Urinary bladder (tissue), 4 donors: ENCODE data around the gene GSTM5. TPM values are rescaled to one million over a fixed set of nuclear protein-coding genes. Genes with fewer than 3 reads are reported as not detected.
"Not testable (repeated sequence)": the region's sequence is repeated elsewhere in the genome, so short reads cannot be mapped to it uniquely, and the experiment has no call there.

Source experiments
- DNase-seq: peaks from one replicate; pipeline ENCODE4 v3.0.0-alpha.2; 2015; ENCODE audit errors: extremely low spot score
- H3K27ac ChIP-seq: one replicate; pipeline ENCODE4 v1.5.1; 2013; ENCODE audit warnings: low read depth, mild to moderate bottlenecking, moderate library complexity
- H3K36me3 ChIP-seq: one replicate; pipeline ENCODE4 v1.6.1; 2013; ENCODE audit warnings: mild to moderate bottlenecking, moderate library complexity; ENCODE audit not compliant: insufficient read depth
- H3K4me1 ChIP-seq: one replicate; pipeline ENCODE4 v1.6.1; 2013; ENCODE audit warnings: mild to moderate bottlenecking, moderate library complexity; ENCODE audit not compliant: insufficient read depth
- H3K4me3 ChIP-seq: one replicate; pipeline ENCODE4 v1.5.1; 2013; ENCODE audit warnings: low read depth, low read length
- WGBS: extraction: QIAGEN DNeasy Blood & Tissue Kit; methylation state at CpG from one replicate; pipeline ENCODE4 v1.1.7; 2013; 5-methylcytosine and 5-hydroxymethylcytosine counted together
- polyA plus RNA-seq: library from polyadenylated mRNA; stranded (reverse); fragments of 200-250 nt; gene quantifications from one replicate; pipeline ENCODE4 v1.2.3, GENCODE V29; 2013
- total RNA-seq: library from RNA; depleted of rRNA; stranded (reverse); fragments of >200 nt; gene quantifications from one replicate; pipeline ENCODE4 v1.2.3, GENCODE V29; 2014
- donor health status: healthy with polysubstance abuse.
- donor health status: healthy.

GSTM5 gene
- total and polyA plus RNA-seq, 2 donors, result 18.2 to 25.2 TPM

- no peak overlapping the region for H3K27ac ChIP-seq
- no peaks in the 10 kb centered on the region for H3K36me3 ChIP-seq
- no peak overlapping the region for H3K4me3 ChIP-seq
- no peaks in the 10 kb centered on the region for H3K4me1 ChIP-seq
- DNase-seq, result no peak
- WGBS, result 91% methylated on average over 12 of the region's 12 CpGs
These were observed 14.8 kb downstream of the GSTM5 start for GRCh38 chr1:109726728-109727373.

GRCh38 chr1:109728870-109729269 is 16.8 kb downstream of the GSTM5 start:
- H3K4me3 ChIP-seq, result no peak overlapping the region
- 93% methylated on average over 7 of the region's 7 CpGs for WGBS
- no peak for DNase-seq

GRCh38 chr1:109730666-109731065 is 18.6 kb downstream of the GSTM5 start:
- H3K27ac ChIP-seq, result no peak overlapping the region
- WGBS, result 73% methylated on average over 6 of the region's 6 CpGs

More at GRCh38 chr1:109728870-109729269, 16.8 kb downstream of the GSTM5 start:
- Histone ChIP-seq H3K27ac (no peak overlapping the region), H3K36me3 (no peaks in the 10 kb centered on the region), H3K4me1 (no peaks in the 10 kb centered on the region)

GRCh38 chr1:109732390-109732881 is 20.4 kb downstream of the GSTM5 start:
- DNase-seq, result no peak
- Histone ChIP-seq H3K27ac (no peak overlapping the region), H3K36me3 (peaks cover 4% of the 10 kb centered on the region), H3K4me1 (no peaks in the 10 kb centered on the region), H3K4me3 (no peak overlapping the region)
- 77% methylated on average over 3 of the region's 3 CpGs for WGBS

More at GRCh38 chr1:109730666-109731065, 18.6 kb downstream of the GSTM5 start:
- Histone ChIP-seq H3K36me3 (no peaks in the 10 kb centered on the region), H3K4me3 (no peak overlapping the region), H3K4me1 (no peaks in the 10 kb centered on the region)
- no peak for DNase-seq

- Histone ChIP-seq H3K27ac (no peak overlapping the region), H3K4me3 (no peak overlapping the region), H3K4me1 (no peaks in the 10 kb centered on the region), H3K36me3 (peaks cover 4% of the 10 kb centered on the region)
- WGBS, result 94% methylated on average over 4 of the region's 4 CpGs
- DNase-seq, result no peak
These were observed 21.3 kb downstream of the GSTM5 start for GRCh38 chr1:109733236-109733870.

GRCh38 chr1:109739738-109740614 is 27.9 kb downstream of the GSTM5 start:
- no peaks in the 10 kb centered on the region for H3K4me1 ChIP-seq
- H3K36me3 ChIP-seq, result peaks cover 4% of the 10 kb centered on the region
- peak overlapping the region; percentile 86 for H3K27ac ChIP-seq
- peak overlapping the region; percentile 67 for H3K4me3 ChIP-seq
- DNase-seq, result peak; percentile 62
- WGBS, result under 1% methylated on average over 86 of the region's 86 CpGs

- no peaks in the 10 kb centered on the region for H3K4me1 ChIP-seq
- 9% methylated on average over 10 of the region's 10 CpGs for WGBS
- peak within 1 kb of the TSS; percentile 86 for H3K27ac ChIP-seq
- peak within 1 kb of the TSS; percentile 67 for H3K4me3 ChIP-seq
- DNase-seq, result no peak
- peaks cover 4% of the 10 kb centered on the region for H3K36me3 ChIP-seq
These were observed 28.7 kb downstream of the GSTM5 start, which contains the start of gene GSTM3 for GRCh38 chr1:109740615-109741373. Gene GSTM3, minus strand, starts transcription at chr1:109741038. Its CDS starts 751 bp downstream, at chr1:109740287.

GRCh38 chr1:109748311-109748710 is 36.3 kb downstream of the GSTM5 start:
- DNase-seq, H3K36me3 ChIP-seq, H3K27ac ChIP-seq, H3K4me3 ChIP-seq, H3K4me1 ChIP-seq: not testable (repeated sequence)
- WGBS, result 85% methylated on average over 10 of the region's 10 CpGs

- no peak for DNase-seq
- Histone ChIP-seq H3K36me3 (no peaks in the 10 kb centered on the region), H3K4me3 (no peak overlapping the region), H3K4me1 (no peaks in the 10 kb centered on the region), H3K27ac (no peak overlapping the region)
These were observed 37.2 kb downstream of the GSTM5 start for GRCh38 chr1:109749221-109749620.

GRCh38 chr1:109750241-109750882 is 38.3 kb downstream of the GSTM5 start:
- Histone ChIP-seq H3K4me1 (no peaks in the 10 kb centered on the region), H3K36me3 (no peaks in the 10 kb centered on the region), H3K27ac (no peak overlapping the region), H3K4me3 (no peak overlapping the region)
- WGBS, result 90% methylated on average over 11 of the region's 11 CpGs
- no peak for DNase-seq

- DNase-seq, result no peak
- no peaks in the 10 kb centered on the region for H3K36me3 ChIP-seq
These were observed 38.9 kb downstream of the GSTM5 start for GRCh38 chr1:109750920-109751319.

GRCh38 chr1:109751531-109752260 is 39.6 kb downstream of the GSTM5 start:
- Histone ChIP-seq H3K27ac (no peak overlapping the region), H3K4me3 (no peak overlapping the region), H3K4me1 (no peaks in the 10 kb centered on the region), H3K36me3 (no peaks in the 10 kb centered on the region)
- DNase-seq, result no peak
- 91% methylated on average over 12 of the region's 12 CpGs for WGBS

More at GRCh38 chr1:109750920-109751319, 38.9 kb downstream of the GSTM5 start:
- H3K4me1 ChIP-seq, result no peaks in the 10 kb centered on the region
- no peak overlapping the region for H3K27ac ChIP-seq
- no peak overlapping the region for H3K4me3 ChIP-seq
- WGBS, result 89% methylated on average over 6 of the region's 6 CpGs
